GM12878 (cell line): ENCODE measurements around the gene DBI. TPM values are rescaled to one million over a fixed set of nuclear protein-coding genes. Genes with fewer than 3 reads are reported as not detected.

Experiments
- ATAC-seq: fragments of 200-7000 bp; cut with Tn5 transposase; 3 replicates; pipeline ENCODE4 v1.9.1; 2020; ENCODE audit warnings: mild to moderate bottlenecking, moderate library complexity
- BruUV-seq: library from RNA; stranded (reverse); fragments of 400-500 nt; replicated peaks from 2 replicates; lab custom pipeline; 2021; lab: Mats Ljungman, UMichigan
- CTCF ChIA-PET: fragments of 300-600 bp; sonication (Branson Sonifier 250); formaldehyde crosslinking; extraction: SDS; loops from one replicate; lab custom pipeline; 2021; ENCODE audit warnings: inconsistent platforms; lab: Yijun Ruan, JAX
- POLR2A ChIA-PET: fragments of 350-600 bp; formaldehyde crosslinking; extraction: SDS; loops from one replicate; lab custom pipeline; 2021; ENCODE audit warnings: inconsistent platforms; lab: Charles Lee
- RAD21 ChIA-PET: fragments of 300-600 bp; sonication (Branson Sonifier 250); formaldehyde crosslinking; loops from one replicate; lab custom pipeline; 2023; ENCODE audit warnings: antibody characterized with exemption; ENCODE audit not compliant: unreplicated experiment; lab: Charles Lee
- SMC1A ChIA-PET: fragments of 300-600 bp; sonication (Branson Sonifier 250); formaldehyde crosslinking; loops from one replicate; lab custom pipeline; 2023; ENCODE audit not compliant: unreplicated experiment, uncharacterized antibody; lab: Charles Lee
- DNase-seq: peaks from one replicate; pipeline ENCODE4 v3.0.0-alpha.2; 2011; ENCODE audit warnings: low read depth, low spot score
- FAIRE-seq: peaks from 3 replicates; lab custom pipeline; 2011; peaks lifted over from hg19 to GRCh38; lab: Jason Lieb, UNC
- H2AFZ ChIP-seq: 2 replicates; pipeline ENCODE4 v1.6.0; 2011; ENCODE audit warnings: low read depth, low read length, control low read depth; ENCODE audit not compliant: control insufficient read depth
- H3K27ac ChIP-seq: 2 replicates; pipeline ENCODE4 v1.5.1; 2011; ENCODE audit warnings: control low read depth; ENCODE audit not compliant: control insufficient read depth, insufficient read depth
- H3K27me3 ChIP-seq, 2 experiments: replicated peaks in 1 of 2; 2 replicates each; pipeline versions ENCODE4 v1.6.0 to v1.6.1; 2011; ENCODE audit warnings: low read length in 1 of 2; ENCODE audit not compliant: control insufficient read depth in 2 of 2, insufficient read depth in 2 of 2
- H3K36me3 ChIP-seq, 2 experiments: 2 replicates each; pipeline ENCODE4 v1.5.1; 2011; ENCODE audit warnings: low read length in 1 of 2; ENCODE audit not compliant: control insufficient read depth in 2 of 2, insufficient read depth in 2 of 2
- H3K4me1 ChIP-seq: 2 replicates; pipeline ENCODE4 v1.6.1; 2011; ENCODE audit warnings: mild to moderate bottlenecking, low read length, moderate library complexity, mixed read lengths; ENCODE audit not compliant: control insufficient read depth, insufficient read depth
- H3K4me2 ChIP-seq: 2 replicates; pipeline ENCODE4 v1.6.0; 2011; ENCODE audit warnings: control low read depth; ENCODE audit not compliant: control insufficient read depth, insufficient read depth
- H3K4me3 ChIP-seq: fragments of 200-600 bp; sonication (generic); 2 replicates; pipeline ENCODE4 v1.5.1; 2016
- H3K79me2 ChIP-seq: 2 replicates; pipeline ENCODE4 v1.6.0; 2011; ENCODE audit warnings: low read length; ENCODE audit not compliant: control insufficient read depth, insufficient read depth
- H3K9ac ChIP-seq: 2 replicates; pipeline ENCODE4 v1.8.0; 2011; ENCODE audit warnings: low read length, control low read depth, mixed read lengths; ENCODE audit not compliant: control insufficient read depth, insufficient read depth
- H3K9me3 ChIP-seq: replicated peaks from 3 replicates; pipeline ENCODE4 v1.5.1; 2011; ENCODE audit warnings: mild to moderate bottlenecking, low read length; ENCODE audit not compliant: control insufficient read depth, insufficient read depth
- H4K20me1 ChIP-seq: 2 replicates; pipeline ENCODE4 v1.6.0; 2011; ENCODE audit not compliant: control insufficient read depth, insufficient read depth
- BACH1 ChIP-seq: fragments of 450-650 bp; IDR thresholded peaks from 2 replicates; pipeline ENCODE4 v1.6.1; 2017; ENCODE audit warnings: mild to moderate bottlenecking, borderline replicate concordance
- BCL11A ChIP-seq: IDR thresholded peaks from 2 replicates; pipeline ENCODE4 v1.6.1; 2011; ENCODE audit warnings: low read depth, low read length
- CHD2 ChIP-seq: IDR thresholded peaks from 2 replicates; pipeline ENCODE4 v1.6.1; 2011; ENCODE audit warnings: low read depth, low read length, improper control_type of control experiment, borderline replicate concordance
- ESRRA ChIP-seq: IDR thresholded peaks from 2 replicates; pipeline ENCODE4 v1.6.1; 2012; ENCODE audit warnings: mild to moderate bottlenecking, low read length, improper control_type of control experiment
- FOXK2 ChIP-seq: fragments of 450-650 bp; IDR thresholded peaks from 2 replicates; pipeline ENCODE4 v1.6.1; 2017; ENCODE audit warnings: mild to moderate bottlenecking, moderate library complexity
- HCFC1 ChIP-seq: fragments of 150-350 bp; IDR thresholded peaks from 2 replicates; pipeline ENCODE4 v1.6.1; 2014; ENCODE audit warnings: low read length
- KLF5 ChIP-seq: fragments of 450-650 bp; IDR thresholded peaks from 2 replicates; pipeline ENCODE4 v1.6.1; 2014; ENCODE audit warnings: mild to moderate bottlenecking; ENCODE audit not compliant: partially characterized antibody
- MTA3 ChIP-seq: IDR thresholded peaks from 2 replicates; pipeline ENCODE4 v1.6.1; 2012; ENCODE audit warnings: low read length, inconsistent platforms, borderline replicate concordance
- MXI1 ChIP-seq: fragments of 150-350 bp; IDR thresholded peaks from 2 replicates; pipeline ENCODE4 v1.6.1; 2011; ENCODE audit warnings: low read depth, mild to moderate bottlenecking, inconsistent platforms, low read length, improper control_type of control experiment
- PML ChIP-seq: IDR thresholded peaks from 2 replicates; pipeline ENCODE4 v1.6.1; 2012; ENCODE audit warnings: low read length, inconsistent platforms
- SPI1 ChIP-seq: IDR thresholded peaks from 2 replicates; pipeline ENCODE4 v1.6.1; 2011; ENCODE audit warnings: low read depth, mild to moderate bottlenecking, low read length, moderate library complexity, borderline replicate concordance; ENCODE audit not compliant: insufficient read depth
- STAT3 ChIP-seq: IDR thresholded peaks from 2 replicates; pipeline ENCODE4 v1.6.1; 2011; ENCODE audit warnings: low read depth, low read length, improper control_type of control experiment
- YBX1 ChIP-seq: fragments of 450-650 bp; IDR thresholded peaks from 2 replicates; pipeline ENCODE4 v1.6.1; 2016; ENCODE audit warnings: antibody characterized with exemption
- ZNF274 ChIP-seq: IDR thresholded peaks from one replicate; pipeline ENCODE4 v1.8.0; 2011; ENCODE audit not compliant: insufficient read length, insufficient read depth
- WGBS: methylation state at CpG from one replicate; pipeline ENCODE4 v1.1.6; 2016; ENCODE audit warnings: low lambda C conversion rate; ENCODE audit not compliant: insufficient replicate concordance, insufficient coverage; ENCODE audit errors: missing lambda C conversion rate; 5-methylcytosine and 5-hydroxymethylcytosine counted together
- in situ Hi-C: fragments of 300-500 bp; cut with MboI; formaldehyde crosslinking; loops from 9 replicates; pipeline ENCODE4 v1.14.3; 2018; ENCODE audit warnings: mixed read lengths
- intact Hi-C: fragments of 100-400 bp; cut with micrococcal nuclease; formaldehyde crosslinking; loops from one replicate; pipeline ENCODE4 v1.14.2; 2022; ENCODE audit not compliant: unreplicated experiment
- polyA plus RNA-seq, 11 experiments: library from polyadenylated mRNA; depleted of rRNA in 4 of 11; unstranded in 6 of 11; stranded (reverse) in 5 of 11; fragments of >200 nt; fragmentation: Nextera tagmentation in 4 of 11; fragmentation: Illumina TruSeq in 1 of 11; extraction: Ambion mirVana in 4 of 11; extraction: Trizol in 1 of 11; gene quantifications; 1 replicate in 1 of 11; 2 replicates in 10 of 11; pipeline versions ENCODE4 v1.2.1 to v1.2.3, GENCODE V29; 2011 to 2016; ENCODE audit warnings: inconsistent platforms in 2 of 11, missing spikeins in 2 of 11, low read depth in 1 of 11
- total RNA-seq, 4 experiments: library from RNA; depleted of rRNA in 3 of 4; stranded (reverse); fragments of >200 nt in 3 of 4; fragmentation: Illumina TruSeq in 1 of 4; extraction: Trizol in 1 of 4; gene quantifications; 2 replicates each; pipeline versions ENCODE4 v1.2.1 to v1.2.3, GENCODE V29; 2013 to 2021
- TF ChIP-seq, protein P1 (sequence below): IDR thresholded peaks from 2 replicates; pipeline ENCODE4 v1.6.1; 2011; ENCODE audit warnings: low read depth, low read length, improper control_type of control experiment, borderline replicate concordance
- TF ChIP-seq, protein P2 (sequence below): fragments of 450-650 bp; IDR thresholded peaks from 2 replicates; pipeline ENCODE4 v1.6.1; 2017; ENCODE audit warnings: mild to moderate bottlenecking, moderate library complexity
- TF ChIP-seq, protein P3 (sequence below): fragments of 450-650 bp; IDR thresholded peaks from 2 replicates; pipeline ENCODE4 v1.6.1; 2017; ENCODE audit warnings: antibody characterized with exemption, mild to moderate bottlenecking, moderate library complexity

The DBI gene
- total and polyA plus RNA-seq, 10 of the 15 experiments (the other 5 are each of a cell fraction or from before 2014, with no cell fraction given): 248 to 2,567 (median 943) TPM

DNA sequence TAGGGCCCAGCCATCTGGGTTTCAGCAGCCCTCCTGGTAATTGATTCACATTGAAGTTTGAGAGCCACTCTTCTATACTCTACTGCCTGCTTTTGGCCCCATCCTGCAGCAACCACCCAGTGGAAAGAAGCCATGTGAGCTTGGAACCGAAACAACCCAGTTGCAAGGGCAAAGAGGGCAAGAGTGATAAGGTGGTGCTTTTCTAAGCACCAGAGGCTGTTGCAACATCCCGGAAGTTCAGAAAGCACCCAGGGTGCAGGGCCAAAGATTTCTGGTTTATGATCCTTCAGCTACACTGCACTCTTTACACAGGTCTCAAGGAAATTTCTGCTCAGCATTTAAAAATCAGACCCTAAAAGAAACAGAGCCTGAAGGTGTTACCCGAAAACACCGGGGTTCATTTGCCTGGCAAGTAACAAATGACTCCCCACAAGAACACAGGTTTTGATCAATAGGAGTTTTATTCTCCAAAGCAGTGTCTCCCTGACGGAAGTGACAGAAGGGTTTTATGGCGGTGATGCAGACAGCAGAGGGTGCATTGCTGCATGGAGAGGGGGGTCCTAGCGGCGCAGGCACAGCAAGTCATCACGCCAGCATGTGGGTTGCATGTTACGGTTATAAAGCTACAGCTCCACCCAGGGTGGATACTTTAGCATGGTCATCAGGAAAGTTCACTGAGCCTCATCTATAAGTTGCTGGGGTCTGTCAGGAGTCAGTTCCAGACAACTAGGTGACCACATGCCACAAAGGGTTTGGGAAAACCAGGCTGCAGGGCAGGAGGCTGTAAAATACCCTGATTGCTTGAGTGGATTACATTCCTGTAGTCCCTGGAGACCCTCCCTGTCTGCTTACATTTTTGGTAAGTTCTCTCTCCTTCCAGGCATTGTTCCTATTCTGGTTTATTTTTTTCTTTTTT, 36.1 kb downstream of the DBI start:
- Histone ChIP-seq H3K27ac (no peak overlapping the region), H2AFZ (no peak overlapping the region; the same call in 1 of the 2 replicates), H3K9me3 (no peaks in the 10 kb centered on the region), H3K36me3 (no peaks in the 10 kb centered on the region), H3K9ac (no peak overlapping the region), H4K20me1 (no peaks in the 10 kb centered on the region), H3K79me2 (no peaks in the 10 kb centered on the region), H3K4me1 (no peaks in the 10 kb centered on the region), H3K4me2 (no peak overlapping the region), H3K4me3 (no peak overlapping the region), H3K27me3 (no peaks in the 10 kb centered on the region)
- in situ Hi-C loops (no loop called here), intact Hi-C loops (no loop called here)
- ChIA-PET CTCF (interaction anchor here (1.3 to 10.3 kb wide), 2 partner anchors 12 to 75 kb away, joined by 4 to 187 read pairs; no protein-coding TSS in a partner anchor), RAD21 (no interaction called here), SMC1A (interaction anchor here (1.6 to 2.1 kb wide), 2 partner anchors 12 to 77 kb away, joined by 3 to 6 read pairs; no protein-coding TSS in a partner anchor), POLR2A (no interaction called here)
- WGBS: 60% methylated on average over 10 of the region's 10 CpGs
- ATAC-seq (peak; percentile 30; the same call in 2 of the 3 replicates), DNase-seq (no peak), FAIRE-seq (no peak)
- no TSS peak for BruUV-seq
- TF ChIP-seq FOXK2 (no peak), MTA3 (no peak), BACH1 (no peak), ZNF274 (no peak), HCFC1 (no peak), ESRRA (no peak), CHD2 (no peak), BCL11A (no peak), KLF5 (no peak), MXI1 (no peak), STAT3 (no peak), SPI1 (no peak), YBX1 (no peak), PML (no peak)
- TF ChIP-seq, protein P1, sequence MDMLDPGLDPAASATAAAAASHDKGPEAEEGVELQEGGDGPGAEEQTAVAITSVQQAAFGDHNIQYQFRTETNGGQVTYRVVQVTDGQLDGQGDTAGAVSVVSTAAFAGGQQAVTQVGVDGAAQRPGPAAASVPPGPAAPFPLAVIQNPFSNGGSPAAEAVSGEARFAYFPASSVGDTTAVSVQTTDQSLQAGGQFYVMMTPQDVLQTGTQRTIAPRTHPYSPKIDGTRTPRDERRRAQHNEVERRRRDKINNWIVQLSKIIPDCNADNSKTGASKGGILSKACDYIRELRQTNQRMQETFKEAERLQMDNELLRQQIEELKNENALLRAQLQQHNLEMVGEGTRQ: no peak
- TF ChIP-seq, protein P2, sequence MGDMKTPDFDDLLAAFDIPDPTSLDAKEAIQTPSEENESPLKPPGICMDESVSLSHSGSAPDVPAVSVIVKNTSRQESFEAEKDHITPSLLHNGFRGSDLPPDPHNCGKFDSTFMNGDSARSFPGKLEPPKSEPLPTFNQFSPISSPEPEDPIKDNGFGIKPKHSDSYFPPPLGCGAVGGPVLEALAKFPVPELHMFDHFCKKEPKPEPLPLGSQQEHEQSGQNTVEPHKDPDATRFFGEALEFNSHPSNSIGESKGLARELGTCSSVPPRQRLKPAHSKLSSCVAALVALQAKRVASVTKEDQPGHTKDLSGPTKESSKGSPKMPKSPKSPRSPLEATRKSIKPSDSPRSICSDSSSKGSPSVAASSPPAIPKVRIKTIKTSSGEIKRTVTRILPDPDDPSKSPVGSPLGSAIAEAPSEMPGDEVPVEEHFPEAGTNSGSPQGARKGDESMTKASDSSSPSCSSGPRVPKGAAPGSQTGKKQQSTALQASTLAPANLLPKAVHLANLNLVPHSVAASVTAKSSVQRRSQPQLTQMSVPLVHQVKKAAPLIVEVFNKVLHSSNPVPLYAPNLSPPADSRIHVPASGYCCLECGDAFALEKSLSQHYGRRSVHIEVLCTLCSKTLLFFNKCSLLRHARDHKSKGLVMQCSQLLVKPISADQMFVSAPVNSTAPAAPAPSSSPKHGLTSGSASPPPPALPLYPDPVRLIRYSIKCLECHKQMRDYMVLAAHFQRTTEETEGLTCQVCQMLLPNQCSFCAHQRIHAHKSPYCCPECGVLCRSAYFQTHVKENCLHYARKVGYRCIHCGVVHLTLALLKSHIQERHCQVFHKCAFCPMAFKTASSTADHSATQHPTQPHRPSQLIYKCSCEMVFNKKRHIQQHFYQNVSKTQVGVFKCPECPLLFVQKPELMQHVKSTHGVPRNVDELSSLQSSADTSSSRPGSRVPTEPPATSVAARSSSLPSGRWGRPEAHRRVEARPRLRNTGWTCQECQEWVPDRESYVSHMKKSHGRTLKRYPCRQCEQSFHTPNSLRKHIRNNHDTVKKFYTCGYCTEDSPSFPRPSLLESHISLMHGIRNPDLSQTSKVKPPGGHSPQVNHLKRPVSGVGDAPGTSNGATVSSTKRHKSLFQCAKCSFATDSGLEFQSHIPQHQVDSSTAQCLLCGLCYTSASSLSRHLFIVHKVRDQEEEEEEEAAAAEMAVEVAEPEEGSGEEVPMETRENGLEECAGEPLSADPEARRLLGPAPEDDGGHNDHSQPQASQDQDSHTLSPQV: no peak
- TF ChIP-seq, protein P3, sequence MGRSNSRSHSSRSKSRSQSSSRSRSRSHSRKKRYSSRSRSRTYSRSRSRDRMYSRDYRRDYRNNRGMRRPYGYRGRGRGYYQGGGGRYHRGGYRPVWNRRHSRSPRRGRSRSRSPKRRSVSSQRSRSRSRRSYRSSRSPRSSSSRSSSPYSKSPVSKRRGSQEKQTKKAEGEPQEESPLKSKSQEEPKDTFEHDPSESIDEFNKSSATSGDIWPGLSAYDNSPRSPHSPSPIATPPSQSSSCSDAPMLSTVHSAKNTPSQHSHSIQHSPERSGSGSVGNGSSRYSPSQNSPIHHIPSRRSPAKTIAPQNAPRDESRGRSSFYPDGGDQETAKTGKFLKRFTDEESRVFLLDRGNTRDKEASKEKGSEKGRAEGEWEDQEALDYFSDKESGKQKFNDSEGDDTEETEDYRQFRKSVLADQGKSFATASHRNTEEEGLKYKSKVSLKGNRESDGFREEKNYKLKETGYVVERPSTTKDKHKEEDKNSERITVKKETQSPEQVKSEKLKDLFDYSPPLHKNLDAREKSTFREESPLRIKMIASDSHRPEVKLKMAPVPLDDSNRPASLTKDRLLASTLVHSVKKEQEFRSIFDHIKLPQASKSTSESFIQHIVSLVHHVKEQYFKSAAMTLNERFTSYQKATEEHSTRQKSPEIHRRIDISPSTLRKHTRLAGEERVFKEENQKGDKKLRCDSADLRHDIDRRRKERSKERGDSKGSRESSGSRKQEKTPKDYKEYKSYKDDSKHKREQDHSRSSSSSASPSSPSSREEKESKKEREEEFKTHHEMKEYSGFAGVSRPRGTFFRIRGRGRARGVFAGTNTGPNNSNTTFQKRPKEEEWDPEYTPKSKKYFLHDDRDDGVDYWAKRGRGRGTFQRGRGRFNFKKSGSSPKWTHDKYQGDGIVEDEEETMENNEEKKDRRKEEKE: no peak
